ENCODE results near the gene SLC16A9. TPM values are rescaled to one million over a fixed set of nuclear protein-coding genes. Genes with fewer than 3 reads are reported as not detected.

Gene SLC16A9
- total RNA-seq, 1 experiment from 2014 or later: 4.1 TPM

- H4K20me1 ChIP-seq (ENCODE audit: control insufficient read depth, insufficient read depth, insufficient read length): no peaks in the 10 kb centered on the region
- H4K5ac ChIP-seq (ENCODE audit: insufficient read length, low read depth, low read length): no peak overlapping the region
- DNase-seq: no peak
- H3K4me3 Mint-ChIP-seq: no peak overlapping the region
- H3K23ac ChIP-seq (ENCODE audit: insufficient read length, low read depth, low read length): no peak overlapping the region
- H3K56ac ChIP-seq (ENCODE audit: insufficient read length, low read depth, low read length): no peak overlapping the region
- TF ChIP-seq CTCF (conservative IDR thresholded peaks at IDR 0.05): no peak
- no peak overlapping the region for H4K8ac ChIP-seq (replicated peaks; ENCODE audit: insufficient read length, low read depth, low read length)
- H3K4ac ChIP-seq (ENCODE audit: low read depth, low read length): no peak overlapping the region
- no peaks in the 10 kb centered on the region for H3K27me3 ChIP-seq (ENCODE audit: insufficient read depth, low read length)
- H3K14ac ChIP-seq (ENCODE audit: insufficient read depth, low read length): no peak overlapping the region
- no peaks in the 10 kb centered on the region for H3K79me1 ChIP-seq (ENCODE audit: insufficient read depth, low read depth, low read length, poor library complexity, severe bottlenecking)
- no peak overlapping the region for H2BK15ac ChIP-seq (ENCODE audit: low read depth, low read length)
- no peak overlapping the region for H3T11ph ChIP-seq (ENCODE audit: low read length)
- H3K18ac ChIP-seq (ENCODE audit: insufficient read length, low read depth, low read length): no peak overlapping the region
- no peak overlapping the region for H4K91ac ChIP-seq (ENCODE audit: insufficient read length, low read depth, low read length)
- no peak overlapping the region for H3K27ac ChIP-seq (ENCODE audit: insufficient read length, low read depth, low read length)
- no peak overlapping the region for H2BK5ac ChIP-seq (ENCODE audit: insufficient read length, low read length)
- no peaks in the 10 kb centered on the region for H3K9me3 ChIP-seq (ENCODE audit: control insufficient read depth, low read depth, low read length)
- H2AFZ ChIP-seq (ENCODE audit: low read length): no peak overlapping the region
- no peak overlapping the region for H2AK5ac ChIP-seq (ENCODE audit: insufficient read length, low read length)
- peaks cover 4 to 5% of the 10 kb centered on the region in 2 experiments for H3K4me1 Mint-ChIP-seq
- H3K9ac ChIP-seq (ENCODE audit: extremely low read depth, insufficient read length, low read length): no peak overlapping the region
- no peaks in the 10 kb centered on the region for H3K79me2 ChIP-seq (ENCODE audit: insufficient read depth, low read length)
- no peaks in the 10 kb centered on the region for H3K9me3 Mint-ChIP-seq
- no peak overlapping the region for H2BK120ac ChIP-seq (ENCODE audit: low read depth, low read length, poor library complexity, severe bottlenecking)
- no peak overlapping the region for H3K27ac Mint-ChIP-seq
- no peaks in the 10 kb centered on the region for H3K23me2 ChIP-seq (ENCODE audit: insufficient read length, low read depth, low read length, poor library complexity, severe bottlenecking)
- no peaks in the 10 kb centered on the region; the same call in 1 of the 2 replicates for H3K4me1 ChIP-seq (ENCODE audit: insufficient read depth, low read length)
- H2BK20ac ChIP-seq (ENCODE audit: low read depth, low read length, poor library complexity, severe bottlenecking): no peak overlapping the region
- H2BK12ac ChIP-seq (ENCODE audit: insufficient read length, low read depth, low read length): no peak overlapping the region
- H3K36me3 Mint-ChIP-seq (ENCODE audit: insufficient read depth in 1 of 3, low read depth in 3 of 3): no peaks in the 10 kb centered on the region
- no peak overlapping the region for H3K4me2 ChIP-seq (ENCODE audit: insufficient read depth, insufficient read length, low read length)
- H3K27me3 Mint-ChIP-seq (ENCODE audit: low read depth): no peaks in the 10 kb centered on the region
- WGBS (ENCODE audit: extremely low coverage, insufficient read length, low lambda C conversion rate): no CpG with 5 or more reads among the region's 2 CpGs
These were observed 42.8 kb upstream of the SLC16A9 start for GRCh38 chr10:59752278-59752940.

Measured in H9 (cell line).